OCI-LY3 (cell line): Measurements from ENCODE around the gene RDX.

Source experiments
- H2AFZ ChIP-seq: fragments of 200-600, 300-600 bp; shearing (Covaris generic); 2 replicates; pipeline ENCODE4 v1.6.0; 2014; ENCODE audit warnings: antibody characterized with exemption, low read depth, low read length
- H3K27ac ChIP-seq: fragments of 200-600, 300-600 bp; sonication (generic); 2 replicates; pipeline ENCODE4 v1.5.1; 2014; ENCODE audit warnings: mild to moderate bottlenecking, low read length, moderate library complexity, mixed read lengths
- H3K27me3 ChIP-seq: fragments of 200-600, 300-600 bp; sonication (generic); 2 replicates; pipeline ENCODE4 v1.6.1; 2014; ENCODE audit warnings: low read depth, low read length, mixed read lengths
- H3K36me3 ChIP-seq: fragments of 200-600, 300-600 bp; sonication (generic); replicated peaks from 2 replicates; pipeline ENCODE3; 2014; ENCODE audit warnings: low read depth, low read length, mixed read lengths
- H3K4me1 ChIP-seq: fragments of 300-600, 200-600 bp; sonication (generic); 2 replicates; pipeline ENCODE4 v1.6.1; 2014; ENCODE audit warnings: low read length, mixed read lengths
- H3K4me2 ChIP-seq: fragments of 200-600, 300-600 bp; sonication (generic); 2 replicates; pipeline ENCODE4 v1.6.1; 2014; ENCODE audit warnings: low read length, mixed read lengths
- H3K4me3 ChIP-seq: fragments of 300-600, 200-600 bp; sonication (generic); 2 replicates; pipeline ENCODE4 v1.5.1; 2014; ENCODE audit warnings: antibody characterized with exemption, mild to moderate bottlenecking, low read length, moderate library complexity
- H3K79me2 ChIP-seq: fragments of 300-600, 200-600 bp; shearing (Covaris generic); 2 replicates; pipeline ENCODE4 v1.6.1; 2014; ENCODE audit warnings: mild to moderate bottlenecking, low read length, mixed read lengths
- H3K9ac ChIP-seq: fragments of 300-600, 200-600 bp; shearing (Covaris generic); 2 replicates; pipeline ENCODE4 v1.6.0; 2014; ENCODE audit warnings: mild to moderate bottlenecking, low read length, moderate library complexity
- H3K9me3 ChIP-seq: fragments of 200-600, 300-600 bp; shearing (Covaris generic); 2 replicates; pipeline ENCODE4 v1.6.1; 2014; ENCODE audit warnings: low read length, mixed read lengths; ENCODE audit not compliant: insufficient read depth
- H4K20me1 ChIP-seq: fragments of 200-600, 300-600 bp; sonication (generic); 2 replicates; pipeline ENCODE4 v1.6.1; 2016; ENCODE audit warnings: low read length, mixed read lengths; ENCODE audit not compliant: insufficient read depth
- EZH2phosphoT487 ChIP-seq: fragments of 200-600 bp; shearing (Covaris generic); IDR thresholded peaks from 2 replicates; pipeline ENCODE4 v1.6.1; 2018; ENCODE audit warnings: antibody characterized with exemption, mixed run types, low read depth
- TF ChIP-seq, protein P1 (sequence below): fragments of 200-600, 300-600 bp; sonication (generic); IDR thresholded peaks from 2 replicates; pipeline ENCODE4 v1.5.1; 2014; ENCODE audit warnings: antibody characterized with exemption, low read length, low read depth

Gene RDX

DNA sequence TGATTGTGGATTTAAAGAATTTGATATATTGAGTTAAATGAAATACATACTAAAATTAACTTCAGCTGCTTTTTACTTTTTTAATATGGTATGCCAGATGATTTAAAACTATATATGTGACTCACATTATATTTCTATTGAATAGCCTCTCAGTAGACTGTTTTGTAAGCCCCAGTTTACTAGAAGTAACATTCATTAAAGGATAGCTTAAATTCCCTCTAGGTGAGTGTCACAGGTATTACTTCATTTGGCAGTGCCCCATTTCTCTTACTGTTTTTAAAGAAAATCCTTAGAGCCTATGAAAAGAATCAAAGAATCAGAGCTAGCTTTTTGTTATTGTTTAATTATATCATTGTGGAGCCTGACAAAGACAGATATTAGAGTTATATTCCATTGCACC lies 154.6 kb downstream of the RDX start:
- no peak overlapping the region for H3K4me3 ChIP-seq
- TF ChIP-seq, protein P1, sequence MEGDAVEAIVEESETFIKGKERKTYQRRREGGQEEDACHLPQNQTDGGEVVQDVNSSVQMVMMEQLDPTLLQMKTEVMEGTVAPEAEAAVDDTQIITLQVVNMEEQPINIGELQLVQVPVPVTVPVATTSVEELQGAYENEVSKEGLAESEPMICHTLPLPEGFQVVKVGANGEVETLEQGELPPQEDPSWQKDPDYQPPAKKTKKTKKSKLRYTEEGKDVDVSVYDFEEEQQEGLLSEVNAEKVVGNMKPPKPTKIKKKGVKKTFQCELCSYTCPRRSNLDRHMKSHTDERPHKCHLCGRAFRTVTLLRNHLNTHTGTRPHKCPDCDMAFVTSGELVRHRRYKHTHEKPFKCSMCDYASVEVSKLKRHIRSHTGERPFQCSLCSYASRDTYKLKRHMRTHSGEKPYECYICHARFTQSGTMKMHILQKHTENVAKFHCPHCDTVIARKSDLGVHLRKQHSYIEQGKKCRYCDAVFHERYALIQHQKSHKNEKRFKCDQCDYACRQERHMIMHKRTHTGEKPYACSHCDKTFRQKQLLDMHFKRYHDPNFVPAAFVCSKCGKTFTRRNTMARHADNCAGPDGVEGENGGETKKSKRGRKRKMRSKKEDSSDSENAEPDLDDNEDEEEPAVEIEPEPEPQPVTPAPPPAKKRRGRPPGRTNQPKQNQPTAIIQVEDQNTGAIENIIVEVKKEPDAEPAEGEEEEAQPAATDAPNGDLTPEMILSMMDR, result no peak
- no peak for TF ChIP-seq EZH2phosphoT487
- H4K20me1 ChIP-seq, result 0 out of 2 replicates have a peak, but pooled peaks cover under 1% of the 10 kb centered on the region
- H3K79me2 ChIP-seq, result no peaks in the 10 kb centered on the region; the same call in 1 of the 2 replicates
- no peaks in the 10 kb centered on the region for H3K9me3 ChIP-seq
- peaks cover 15% of the 10 kb centered on the region for H3K36me3 ChIP-seq
- H2AFZ ChIP-seq, result no peak overlapping the region
- no peak overlapping the region for H3K27ac ChIP-seq
- no peaks in the 10 kb centered on the region for H3K4me1 ChIP-seq
- H3K27me3 ChIP-seq, result no peaks in the 10 kb centered on the region
- no peak overlapping the region for H3K4me2 ChIP-seq
- no peak overlapping the region for H3K9ac ChIP-seq

DNA sequence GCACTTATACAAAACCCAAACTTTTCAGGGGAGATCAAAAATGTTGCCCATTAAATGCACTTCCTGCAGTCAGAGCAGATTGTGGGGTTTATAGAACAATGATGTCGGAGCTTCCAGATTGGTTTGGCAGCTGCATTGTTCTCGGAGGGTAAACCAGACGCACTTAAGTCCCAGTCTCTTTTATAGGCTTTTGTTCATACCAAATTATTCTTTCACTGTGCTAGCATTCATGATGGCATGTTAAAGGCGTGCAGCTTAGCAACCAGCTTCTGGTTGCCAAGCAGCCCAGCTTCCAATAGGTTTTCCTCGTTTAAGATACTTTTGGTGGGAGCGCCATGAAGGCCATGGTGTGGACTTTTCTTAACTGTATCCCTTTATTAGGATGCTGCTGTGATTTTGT lies 162.3 kb downstream of the RDX start:
- Histone ChIP-seq H4K20me1 (0 out of 2 replicates have a peak, but pooled peaks cover 3% of the 10 kb centered on the region), H3K79me2 (no peaks in the 10 kb centered on the region), H3K27me3 (no peaks in the 10 kb centered on the region), H3K4me3 (no peak overlapping the region), H3K9ac (no peak overlapping the region), H3K27ac (no peak overlapping the region), H3K36me3 (peaks cover 9% of the 10 kb centered on the region), H3K9me3 (no peaks in the 10 kb centered on the region), H2AFZ (no peak overlapping the region), H3K4me2 (no peak overlapping the region), H3K4me1 (no peaks in the 10 kb centered on the region)
- TF ChIP-seq, protein P1, result no peak

DNA sequence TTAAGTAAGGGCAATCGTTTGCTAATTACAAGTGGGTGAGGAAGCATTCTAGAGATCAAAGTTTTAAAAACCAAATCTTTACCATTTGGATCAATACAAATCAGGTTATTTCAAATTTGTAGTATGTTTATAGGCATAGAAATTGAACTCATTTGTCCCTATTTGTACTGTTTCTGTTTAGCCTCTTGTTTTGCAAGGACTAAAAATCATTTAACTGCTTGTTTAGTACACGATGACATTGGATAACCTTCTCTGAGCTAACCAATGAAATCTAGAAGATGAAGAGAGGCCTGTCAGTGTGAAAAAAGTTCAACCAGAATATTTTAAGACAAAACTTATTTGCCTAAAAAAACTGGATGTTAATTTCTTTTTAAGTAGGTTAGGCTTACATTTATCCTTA lies 163.3 kb downstream of the RDX start:
- H3K4me2 ChIP-seq, result no peak overlapping the region
- no peak overlapping the region for H3K9ac ChIP-seq
- peaks cover 9% of the 10 kb centered on the region for H3K36me3 ChIP-seq
- no peak overlapping the region for H2AFZ ChIP-seq
- H3K4me3 ChIP-seq, result no peak overlapping the region
- TF ChIP-seq, protein P1, result no peak
- no peak for TF ChIP-seq EZH2phosphoT487
- no peaks in the 10 kb centered on the region for H3K9me3 ChIP-seq
- 0 out of 2 replicates have a peak, but pooled peaks cover 4% of the 10 kb centered on the region for H4K20me1 ChIP-seq
- H3K4me1 ChIP-seq, result no peaks in the 10 kb centered on the region
- H3K27ac ChIP-seq, result no peak overlapping the region
- H3K27me3 ChIP-seq, result no peaks in the 10 kb centered on the region
- H3K79me2 ChIP-seq, result no peaks in the 10 kb centered on the region

DNA sequence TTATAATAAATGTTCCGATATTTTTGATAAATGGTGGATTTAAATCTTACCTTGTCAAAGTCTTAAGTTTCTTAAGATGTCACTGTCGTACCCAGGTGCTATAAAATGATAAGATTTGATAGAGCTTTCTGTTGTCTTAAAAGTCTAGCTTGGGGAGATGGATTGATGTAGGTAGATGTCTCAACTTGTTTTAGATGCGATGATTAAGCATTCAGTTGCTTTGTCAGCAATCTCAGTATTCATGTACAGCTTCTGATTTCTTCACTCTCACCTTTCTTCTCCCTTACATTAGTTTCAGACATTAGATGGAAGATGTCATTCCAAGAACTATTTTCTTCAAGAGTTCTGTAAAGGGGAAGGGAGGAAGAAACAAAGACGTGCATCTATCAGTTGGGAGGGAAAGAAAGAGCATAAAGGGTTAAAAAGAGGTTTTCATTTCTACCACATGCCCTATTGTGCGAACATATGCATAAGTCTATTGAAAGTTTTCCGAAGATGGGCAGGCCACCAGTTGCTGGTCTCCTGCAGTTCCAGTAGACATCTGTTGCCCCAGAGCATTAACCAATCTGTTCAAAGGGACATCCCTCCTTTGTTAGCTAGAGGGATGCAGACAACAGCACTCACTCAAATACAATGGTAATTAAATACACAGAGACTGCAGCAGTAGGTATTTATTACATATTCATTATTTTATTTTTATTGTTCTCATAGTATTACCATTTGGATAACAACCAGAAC lies 164.9 kb downstream of the RDX start:
- H3K36me3 ChIP-seq, result peaks cover under 1% of the 10 kb centered on the region
- no peak overlapping the region for H3K27ac ChIP-seq
- no peaks in the 10 kb centered on the region for H3K4me1 ChIP-seq
- no peak overlapping the region for H3K4me3 ChIP-seq
- H3K27me3 ChIP-seq, result no peaks in the 10 kb centered on the region
- H4K20me1 ChIP-seq, result 0 out of 2 replicates have a peak, but pooled peaks cover 3% of the 10 kb centered on the region
- TF ChIP-seq EZH2phosphoT487, result no peak
- TF ChIP-seq, protein P1, result no peak
- no peaks in the 10 kb centered on the region for H3K79me2 ChIP-seq
- no peak overlapping the region for H3K9ac ChIP-seq
- H3K9me3 ChIP-seq, result no peaks in the 10 kb centered on the region
- no peak overlapping the region for H2AFZ ChIP-seq
- no peak overlapping the region for H3K4me2 ChIP-seq
